ENCODE results near the gene H1-8.

Gene H1-8

GRCh38 chr3:129573493-129573892 is 30.5 kb downstream of the H1-8 start:
- DNase-seq (ENCODE audit: low read depth in 2 of 2): no peak

GRCh38 chr3:129574206-129574605 is 31.2 kb downstream of the H1-8 start:
- no peak for DNase-seq (ENCODE audit: low read depth in 2 of 2)

GRCh38 chr3:129575233-129575996 is 32.4 kb downstream of the H1-8 start:
- DNase-seq (ENCODE audit: low read depth in 2 of 2): no peak

- DNase-seq (ENCODE audit: low read depth in 2 of 2): no peak
These were observed 33.0 kb downstream of the H1-8 start for GRCh38 chr3:129575997-129576384.

GRCh38 chr3:129576514-129577352 is 33.8 kb downstream of the H1-8 start:
- peak; percentile 19 to 38 for DNase-seq (ENCODE audit: low read depth in 2 of 2)

- no peak for DNase-seq (ENCODE audit: low read depth in 2 of 2)
These were observed 34.4 kb downstream of the H1-8 start for GRCh38 chr3:129577366-129577765.

- DNase-seq (ENCODE audit: low read depth in 2 of 2): no peak
These were observed 35.2 kb downstream of the H1-8 start for GRCh38 chr3:129577925-129578786.

- DNase-seq (ENCODE audit: low read depth in 2 of 2): no peak
These were observed 37.0 kb downstream of the H1-8 start for GRCh38 chr3:129579991-129580390.

- DNase-seq (ENCODE audit: low read depth in 2 of 2): no peak
These were observed 38.6 kb downstream of the H1-8 start for GRCh38 chr3:129581623-129582022.

GRCh38 chr3:129582799-129583198 is 39.8 kb downstream of the H1-8 start:
- no peak for DNase-seq (ENCODE audit: low read depth in 2 of 2)

- DNase-seq (ENCODE audit: low read depth in 2 of 2): no peak
These were observed 40.3 kb downstream of the H1-8 start for GRCh38 chr3:129583289-129583688.

- DNase-seq (ENCODE audit: low read depth in 2 of 2): no peak
These were observed 41.7 kb downstream of the H1-8 start for GRCh38 chr3:129584631-129585030.

GRCh38 chr3:129585949-129586657 is 43.1 kb downstream of the H1-8 start:
- no peak for DNase-seq (ENCODE audit: low read depth in 2 of 2)

GRCh38 chr3:129586746-129587430 is 43.9 kb downstream of the H1-8 start:
- DNase-seq (ENCODE audit: low read depth in 2 of 2): no peak

GRCh38 chr3:129587566-129588210 is 44.7 kb downstream of the H1-8 start:
- DNase-seq (ENCODE audit: low read depth in 2 of 2): no peak

- no peak for DNase-seq (ENCODE audit: low read depth in 2 of 2)
These were observed 47.2 kb downstream of the H1-8 start for GRCh38 chr3:129590215-129590614.

GRCh38 chr3:129591932-129592331 is 49.0 kb downstream of the H1-8 start:
- no peak for DNase-seq (ENCODE audit: low read depth in 2 of 2)

- DNase-seq (ENCODE audit: low read depth in 2 of 2): no peak
These were observed 49.6 kb downstream of the H1-8 start for GRCh38 chr3:129592381-129593131.

- no peak for DNase-seq (ENCODE audit: low read depth in 2 of 2)
These were observed 50.2 kb downstream of the H1-8 start for GRCh38 chr3:129593230-129593594.
